GM18502 (cell line): ENCODE results near the gene CLEC3B.

Experiments
- ATAC-seq: cut with Tn5 transposase; IDR thresholded peaks from one replicate; pipeline ENCODE4 v1.9.1; 2021; ENCODE audit warnings: mild to moderate bottlenecking; ENCODE audit not compliant: unreplicated experiment, poor library complexity

The CLEC3B gene

DNA sequence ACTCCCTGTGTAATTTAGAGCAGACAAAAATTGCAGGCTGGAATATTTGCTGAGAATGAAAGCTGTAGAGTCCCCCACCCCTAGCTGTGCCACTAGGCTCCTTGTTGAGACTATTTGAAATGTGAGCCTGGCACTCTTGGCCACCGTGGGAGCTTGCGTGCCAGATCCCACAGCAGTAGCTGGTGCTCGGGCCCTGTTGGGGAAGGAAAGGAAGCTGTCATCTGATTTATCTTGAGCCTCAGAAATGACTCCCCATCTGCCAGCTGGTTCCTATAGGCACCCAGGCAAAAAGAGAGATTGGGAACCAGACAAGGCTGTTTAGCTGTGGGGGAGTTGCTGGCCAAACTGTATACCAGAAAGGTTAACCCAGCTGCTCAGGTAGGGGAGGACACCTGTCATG is 23.4 kb upstream of the CLEC3B start:
- ATAC-seq, result no peak

DNA sequence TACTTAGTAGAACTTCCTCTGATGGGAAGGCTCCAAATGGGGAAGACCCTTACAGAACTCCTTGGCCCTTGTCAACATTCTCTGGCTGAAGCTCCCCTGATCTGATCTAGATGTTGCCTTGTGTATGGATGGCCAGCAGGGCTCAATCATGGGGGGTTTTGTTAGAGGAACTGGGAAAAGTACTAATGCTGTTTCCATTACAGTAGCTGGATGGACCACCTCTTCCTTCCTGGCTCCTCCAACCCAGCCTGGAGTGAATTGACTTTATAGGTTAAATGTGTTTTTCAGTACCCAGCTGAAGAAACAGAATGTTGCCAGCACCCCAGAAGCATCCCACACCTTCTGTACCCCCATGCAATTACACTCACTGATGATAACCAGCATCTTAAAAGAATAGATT is 22.7 kb upstream of the CLEC3B start:
- no peak for ATAC-seq

DNA sequence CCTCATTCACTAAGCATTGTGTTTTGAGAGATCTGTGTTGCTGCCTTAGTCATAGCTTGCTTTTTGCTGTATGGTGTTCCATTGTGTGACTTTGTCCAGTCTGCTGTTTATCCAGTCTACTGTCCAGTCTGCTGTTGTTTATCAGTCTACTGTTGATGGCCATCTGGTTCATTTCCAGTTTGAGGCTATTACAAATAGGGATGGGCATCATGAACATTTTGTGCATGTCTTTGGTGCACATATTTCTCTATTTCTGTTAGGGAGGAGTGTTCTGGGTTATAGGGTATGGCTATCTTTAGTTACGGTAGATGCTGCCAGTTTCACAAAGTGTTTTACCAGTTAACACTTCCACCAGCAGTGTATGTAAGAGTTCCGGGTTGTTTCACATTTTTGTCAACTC is 22.2 kb upstream of the CLEC3B start:
- no peak for ATAC-seq

DNA sequence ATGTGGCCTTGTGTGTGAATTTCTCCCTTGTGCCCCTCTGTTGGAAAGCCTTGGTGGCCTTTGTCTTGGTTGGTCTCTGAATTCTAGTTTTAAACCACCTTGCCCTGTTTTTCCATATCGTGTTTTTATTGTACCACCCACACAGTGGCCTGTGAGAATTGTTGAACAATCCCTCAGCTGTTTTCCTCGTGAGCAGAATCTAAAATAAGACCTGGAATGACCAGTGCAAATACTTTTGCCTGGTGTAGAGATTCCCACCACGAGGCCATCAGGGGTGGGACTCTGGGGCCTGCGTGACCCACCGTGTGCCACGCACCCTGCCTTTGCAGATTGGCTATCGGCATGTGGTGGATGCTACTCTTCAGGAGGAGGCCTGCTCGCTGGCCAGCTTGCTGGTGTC is 19.0 kb upstream of the CLEC3B start:
- no peak for ATAC-seq

DNA sequence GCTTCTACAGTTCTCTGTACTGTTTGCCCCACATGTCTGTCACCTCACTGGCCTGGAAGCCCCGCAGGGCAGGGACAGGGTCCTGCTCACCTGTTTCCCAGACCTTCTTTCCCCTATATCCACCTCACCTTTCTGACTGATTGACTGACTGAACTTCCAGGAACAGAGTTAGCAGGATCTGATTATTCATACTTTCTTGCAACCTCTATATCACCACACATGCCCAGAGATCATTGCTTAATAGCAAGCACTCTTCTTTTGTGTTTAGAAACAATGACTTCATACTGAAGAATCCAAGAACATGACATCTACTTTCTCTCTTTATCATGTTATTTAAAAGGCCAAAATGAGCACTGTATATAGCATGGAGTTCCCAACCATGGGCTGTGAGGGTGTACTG is 18.0 kb upstream of the CLEC3B start:
- ATAC-seq, result no peak

DNA sequence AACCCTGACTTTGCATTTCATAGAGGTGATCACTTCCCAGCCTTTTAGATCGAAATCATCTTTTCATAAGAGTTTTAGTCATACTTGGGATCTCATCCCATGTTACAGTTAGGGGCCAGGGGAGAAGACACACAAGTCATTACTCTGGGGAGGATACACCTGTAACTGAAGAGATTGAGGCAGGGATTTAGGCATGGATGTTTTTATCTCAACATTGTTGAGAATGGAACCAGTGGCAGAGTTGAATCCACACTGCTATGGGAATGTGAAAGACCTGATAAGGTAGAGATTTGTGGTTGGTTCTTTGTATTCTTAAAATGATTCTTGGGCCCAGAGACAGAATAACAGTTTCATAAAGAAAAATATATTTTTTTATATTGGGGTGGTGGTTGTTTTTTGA is 16.2 kb upstream of the CLEC3B start:
- no peak for ATAC-seq

DNA sequence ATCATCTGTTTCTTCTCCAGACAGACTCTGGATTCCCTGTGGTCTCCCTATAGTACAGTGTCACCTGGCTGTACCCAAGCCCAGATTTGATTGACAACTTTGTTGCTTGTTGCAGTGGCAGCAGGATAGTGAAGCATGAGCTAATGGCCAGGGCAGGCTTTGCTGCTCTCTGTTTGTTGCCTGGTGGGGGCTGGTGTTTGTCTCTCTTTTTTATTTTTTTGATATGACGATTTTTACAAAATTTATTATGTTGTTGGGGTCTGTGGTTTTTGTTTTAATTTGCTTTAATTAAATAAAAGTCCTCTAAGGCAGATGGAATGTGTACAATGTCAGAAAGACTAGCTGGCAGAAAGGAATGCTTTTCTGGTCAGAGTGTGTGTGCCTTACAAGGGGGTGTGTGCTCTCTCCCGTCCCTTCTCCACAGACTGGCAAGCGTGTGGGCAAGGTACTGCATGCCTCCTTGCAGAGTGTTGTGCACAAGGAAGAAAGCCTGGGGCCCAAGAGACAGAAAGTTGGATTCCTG is 15.2 kb upstream of the CLEC3B start:
- ATAC-seq, result no peak

DNA sequence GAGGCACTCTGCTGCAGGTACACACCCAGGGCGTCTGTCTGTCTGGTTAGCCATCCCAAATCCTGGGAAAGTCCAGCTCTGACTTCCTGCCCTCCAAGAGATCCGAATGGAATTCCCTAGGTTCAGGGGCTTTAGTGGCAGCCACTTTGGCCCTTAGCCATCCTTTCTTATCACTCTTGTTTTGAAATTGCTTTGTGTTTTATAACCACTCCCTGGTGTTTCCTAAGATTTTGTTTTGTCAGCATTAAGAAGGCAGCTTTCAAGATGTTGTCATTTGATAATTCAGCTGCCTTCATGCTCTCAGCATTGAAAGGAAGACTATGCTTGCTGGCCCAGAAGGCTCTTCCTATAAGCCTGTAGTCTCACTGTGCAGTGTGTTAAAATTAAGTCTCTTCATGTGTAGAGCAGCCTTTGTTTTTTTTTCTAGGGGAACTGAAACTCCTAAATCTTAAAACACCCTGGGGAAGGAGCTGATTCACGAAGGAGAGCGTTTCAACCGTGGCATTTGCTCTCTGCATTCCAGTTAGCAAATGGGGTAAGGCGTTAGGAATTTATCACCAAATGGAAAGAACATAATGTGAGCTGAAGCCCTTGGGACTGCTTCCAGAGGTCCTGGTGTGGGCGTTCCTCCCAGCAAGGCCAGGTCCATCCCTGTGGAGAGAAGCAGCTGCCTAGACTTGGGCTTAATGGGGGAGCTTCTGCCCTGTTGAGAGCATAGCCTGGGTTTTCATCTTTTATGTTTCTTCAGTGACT is 14.2 kb upstream of the CLEC3B start:
- ATAC-seq, result no peak

DNA sequence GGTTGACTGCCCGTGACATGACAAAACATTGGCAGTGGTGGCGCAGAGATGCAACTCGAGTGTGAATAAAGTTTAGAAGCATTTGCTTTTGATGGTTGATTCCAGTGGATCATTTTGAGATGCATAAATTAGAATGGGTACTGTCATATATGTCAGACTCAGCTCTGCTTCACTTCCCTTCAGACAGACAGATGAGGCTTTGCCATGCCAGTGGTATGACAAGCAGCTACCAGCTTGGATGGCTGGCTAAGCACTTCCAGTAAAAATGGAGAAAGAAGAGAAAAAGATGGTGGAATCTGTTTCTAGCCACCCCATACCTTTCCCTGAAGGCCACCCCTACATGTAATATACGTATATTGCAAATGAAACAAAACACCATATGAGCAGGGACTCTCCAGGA is 13.5 kb upstream of the CLEC3B start:
- no peak for ATAC-seq

DNA sequence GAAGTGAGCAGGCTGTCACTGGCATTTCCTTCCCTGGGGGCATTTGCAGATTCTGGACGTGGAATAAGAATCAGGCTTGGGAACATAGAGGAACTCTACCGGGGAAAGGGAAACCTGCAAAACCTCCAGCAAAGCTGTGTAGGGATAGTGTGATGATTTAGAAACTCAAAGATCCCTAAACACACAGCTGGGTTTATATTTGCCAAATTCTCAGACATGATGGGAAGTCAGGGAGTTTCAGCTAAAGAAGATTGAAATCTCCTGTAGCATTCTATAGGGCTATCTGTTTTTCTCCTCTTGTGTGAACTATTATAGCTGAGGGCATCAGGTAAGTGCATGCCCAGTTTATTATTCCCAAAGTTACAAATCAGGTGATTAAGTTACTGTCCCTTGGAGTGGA is 9.2 kb upstream of the CLEC3B start:
- no peak for ATAC-seq

DNA sequence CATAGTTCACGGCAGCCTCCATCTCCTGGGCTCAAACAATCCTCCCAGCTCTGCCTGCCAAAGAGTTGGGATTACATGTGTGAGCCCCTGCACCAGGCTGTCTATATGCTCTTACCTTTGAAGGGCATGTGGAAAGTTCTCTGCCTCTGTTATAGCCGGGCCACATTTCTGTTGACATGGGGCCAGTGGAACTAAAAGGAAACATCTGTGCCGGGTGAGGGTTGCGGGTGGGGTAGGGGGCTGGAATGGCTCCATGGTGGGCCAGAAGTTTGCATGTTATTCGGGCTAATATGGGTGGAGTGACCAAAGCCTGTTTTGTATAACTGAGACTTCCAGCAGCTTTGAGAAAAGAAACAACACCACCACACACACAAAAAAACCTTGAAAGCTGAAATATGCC is 8.3 kb upstream of the CLEC3B start:
- no peak for ATAC-seq

DNA sequence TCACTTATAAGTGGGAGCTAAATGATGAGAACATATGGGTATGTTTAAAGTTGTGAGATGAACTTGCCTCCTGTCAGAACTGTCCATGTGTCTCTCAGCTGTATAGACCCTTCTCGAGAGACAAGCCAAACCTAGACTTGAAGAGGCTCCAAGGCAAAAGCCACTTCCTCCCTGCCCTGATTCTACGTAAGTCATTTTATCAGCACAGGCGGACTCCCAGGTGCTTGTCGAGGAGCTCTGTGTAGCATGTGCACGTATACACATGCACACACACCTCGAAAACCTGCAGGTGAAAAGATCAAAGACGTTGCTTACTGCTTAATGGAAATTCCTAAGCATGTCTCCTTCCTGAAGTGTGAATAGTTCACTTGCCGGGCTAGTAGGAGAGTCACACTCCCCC is 5.6 kb upstream of the CLEC3B start:
- no peak for ATAC-seq

DNA sequence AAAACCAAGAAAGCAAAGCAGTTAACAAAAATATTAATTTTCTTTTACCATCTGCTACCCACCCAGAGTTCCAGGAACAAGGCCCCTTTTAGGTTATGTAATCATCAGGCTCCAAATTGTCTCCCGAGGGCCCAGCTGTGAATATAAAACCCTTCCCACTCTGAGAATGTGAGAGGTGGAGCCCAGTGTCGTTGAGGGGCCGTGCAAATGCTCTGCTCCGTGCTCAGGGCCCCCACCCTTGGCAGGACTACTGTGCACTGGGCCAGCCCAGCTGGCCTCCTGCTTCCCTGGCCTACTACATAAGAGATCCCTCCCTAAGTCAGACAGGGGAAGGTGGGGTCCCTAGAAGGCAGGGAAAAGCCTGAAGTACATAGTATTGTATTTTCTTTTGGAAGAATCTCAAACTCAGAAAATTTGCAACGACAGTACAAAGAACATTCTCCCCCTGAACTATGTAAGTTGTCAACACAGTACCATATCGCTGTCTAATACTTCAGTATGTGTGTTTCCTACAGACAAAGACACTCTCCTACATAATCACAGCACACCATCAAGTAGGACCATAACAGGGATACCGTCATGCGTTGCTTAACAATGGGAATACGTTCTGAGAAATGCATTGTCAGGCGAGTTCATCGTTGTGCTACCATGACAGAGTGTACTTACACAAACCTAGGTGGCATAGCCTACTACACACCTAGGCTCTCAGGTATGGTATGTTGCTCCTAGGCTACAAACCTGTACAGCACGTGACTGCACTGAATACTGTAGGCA is 4.4 kb upstream of the CLEC3B start:
- ATAC-seq, result no peak

DNA sequence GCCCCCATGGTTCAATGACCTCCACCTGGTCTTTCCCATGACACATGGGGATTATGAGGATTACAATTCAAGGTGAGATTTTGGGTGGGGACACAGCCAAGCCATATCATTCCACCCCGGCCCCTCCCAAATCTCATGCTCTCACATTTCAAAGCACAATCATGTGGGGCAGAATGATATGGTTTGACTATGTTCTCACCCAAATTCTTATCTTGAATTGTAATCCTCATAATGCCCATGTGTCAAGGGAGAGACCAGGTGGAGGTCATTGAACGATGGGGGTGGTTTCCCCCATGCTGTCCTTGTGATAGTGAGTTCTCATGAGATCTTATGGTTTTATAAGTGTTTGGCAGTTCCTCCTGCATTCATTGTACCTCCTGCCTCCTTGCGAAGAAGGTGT is 2.4 kb upstream of the CLEC3B start:
- ATAC-seq, result no peak

DNA sequence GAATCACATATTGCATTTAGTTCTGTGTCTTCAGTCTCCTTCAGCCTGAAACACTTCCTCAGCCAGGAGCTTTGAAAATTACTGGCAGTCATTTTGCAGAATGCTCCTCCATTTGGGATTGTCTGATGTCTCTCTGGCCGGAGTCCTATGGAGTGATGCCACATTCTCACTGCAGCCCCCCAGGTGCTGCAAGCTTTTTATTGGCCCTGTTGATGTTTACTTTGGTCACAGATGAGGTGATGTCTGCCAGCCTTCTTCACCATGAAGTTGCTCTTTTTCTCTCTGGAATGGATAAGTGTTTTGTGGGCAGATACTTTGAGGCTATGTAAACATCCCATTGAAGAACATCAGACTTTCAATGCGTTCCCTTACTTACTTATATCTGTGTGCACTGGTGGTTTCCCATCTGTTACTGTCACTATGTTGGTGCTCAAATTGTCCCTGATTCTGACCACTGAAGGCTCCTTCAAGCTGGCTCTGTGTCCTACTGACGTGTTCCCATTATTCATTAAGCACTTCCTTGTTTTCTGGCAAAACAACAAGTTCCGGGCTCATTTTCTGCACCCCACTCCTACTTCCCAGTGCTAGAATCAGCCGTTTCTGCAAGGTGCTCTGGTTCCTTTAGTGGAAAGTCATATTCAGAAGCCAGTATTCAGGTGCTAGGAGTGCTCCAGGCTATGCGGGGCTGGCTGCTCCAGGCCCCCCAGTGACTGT is 1.4 kb upstream of the CLEC3B start:
- no peak for ATAC-seq

DNA sequence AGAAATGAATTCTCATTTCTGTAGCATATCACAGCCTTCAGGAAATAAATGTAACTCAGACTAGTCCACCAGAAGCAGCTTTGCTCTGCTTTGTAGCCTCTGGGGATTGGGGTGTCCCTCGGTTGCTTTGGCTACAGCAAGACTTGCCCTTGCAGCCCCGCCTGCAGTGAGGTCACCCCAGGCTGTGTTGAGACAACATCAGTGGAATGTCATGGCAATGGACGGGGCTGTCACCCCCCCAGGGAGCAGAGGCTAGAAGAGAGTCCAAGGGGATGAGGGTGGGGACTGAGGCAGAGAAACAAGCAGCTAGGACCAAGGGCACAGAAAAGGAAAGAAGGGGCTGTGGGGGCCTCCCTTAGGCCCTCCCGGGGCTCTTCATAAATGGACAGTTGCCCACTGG is 854 bp downstream of the CLEC3B start:
- no peak for ATAC-seq

DNA sequence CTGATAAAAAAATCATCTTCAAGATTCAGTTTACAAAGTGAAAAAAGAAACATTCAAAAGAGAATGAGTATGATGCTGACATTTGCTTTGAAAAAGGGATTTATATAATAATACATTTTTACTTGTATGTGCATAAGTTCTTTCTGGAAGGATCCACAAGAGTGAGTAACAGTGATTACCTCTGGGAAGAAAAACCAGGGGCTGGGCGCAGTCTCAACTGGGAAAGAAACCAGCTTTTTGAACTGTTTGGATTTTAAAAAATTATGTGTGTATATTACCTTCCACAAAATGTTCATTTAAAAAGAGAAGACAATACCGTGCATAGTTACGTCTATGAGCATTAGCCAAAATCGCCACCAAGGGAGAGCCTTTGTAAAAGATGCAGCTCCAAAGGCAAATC is 1.3 kb downstream of the CLEC3B start:
- ATAC-seq, result no peak

DNA sequence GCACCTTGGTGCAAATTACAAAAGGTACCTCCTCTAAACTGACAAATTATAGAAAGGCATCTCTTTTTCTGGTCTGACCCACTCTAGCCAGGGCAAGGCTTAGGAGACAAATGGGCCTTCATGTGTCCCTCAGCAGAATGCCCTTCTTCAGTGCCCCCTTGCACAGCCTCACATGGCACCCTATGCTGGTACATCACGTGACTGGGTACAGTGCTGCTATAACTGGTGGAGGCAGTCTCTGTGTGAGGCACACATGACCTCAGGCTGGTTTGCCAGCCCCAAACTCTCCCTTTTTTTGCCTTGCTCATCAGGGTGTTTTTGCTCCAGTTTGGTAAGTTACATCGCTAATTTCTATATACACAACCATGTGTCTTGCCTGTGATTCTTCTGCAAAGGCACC is 3.1 kb downstream of the CLEC3B start:
- no peak for ATAC-seq

DNA sequence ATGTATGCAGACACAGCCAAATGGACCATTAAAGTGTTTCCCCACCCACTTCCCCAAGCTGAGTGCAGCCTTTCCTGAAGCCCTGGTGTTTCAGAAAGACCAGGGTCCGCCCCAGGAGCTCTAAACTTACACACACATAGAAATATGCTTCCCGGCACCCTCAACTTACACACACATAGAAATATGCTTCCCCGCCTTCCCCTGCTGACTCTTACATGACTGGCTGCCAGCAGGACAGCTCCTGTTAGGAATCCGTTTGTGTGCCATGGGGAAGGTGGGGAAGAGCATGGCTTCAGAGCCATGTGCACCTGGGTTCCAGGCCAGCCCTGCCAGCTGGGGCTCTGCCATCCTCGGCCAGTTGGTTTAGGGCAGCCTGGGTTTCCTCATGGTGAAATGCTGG is 3.6 kb downstream of the CLEC3B start:
- no peak for ATAC-seq

DNA sequence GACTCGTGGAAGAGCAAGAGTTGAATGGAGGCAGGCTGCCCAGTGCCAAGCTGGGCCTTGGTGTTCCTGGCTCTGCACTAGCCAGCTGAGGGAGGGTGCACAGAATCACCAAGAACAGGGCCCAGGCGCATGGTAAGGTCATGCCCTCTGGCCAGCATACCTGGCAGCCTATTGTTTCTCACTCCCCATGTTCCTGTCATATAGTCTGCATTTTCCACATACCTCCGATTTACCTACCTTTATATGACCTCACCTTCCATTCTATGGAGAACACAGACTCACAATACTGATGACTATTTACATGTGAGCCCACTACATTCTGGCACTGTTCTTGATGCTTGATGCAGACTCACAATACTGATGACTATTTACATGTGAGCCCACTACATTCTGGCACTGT is 5.4 kb downstream of the CLEC3B start:
- no peak for ATAC-seq

DNA sequence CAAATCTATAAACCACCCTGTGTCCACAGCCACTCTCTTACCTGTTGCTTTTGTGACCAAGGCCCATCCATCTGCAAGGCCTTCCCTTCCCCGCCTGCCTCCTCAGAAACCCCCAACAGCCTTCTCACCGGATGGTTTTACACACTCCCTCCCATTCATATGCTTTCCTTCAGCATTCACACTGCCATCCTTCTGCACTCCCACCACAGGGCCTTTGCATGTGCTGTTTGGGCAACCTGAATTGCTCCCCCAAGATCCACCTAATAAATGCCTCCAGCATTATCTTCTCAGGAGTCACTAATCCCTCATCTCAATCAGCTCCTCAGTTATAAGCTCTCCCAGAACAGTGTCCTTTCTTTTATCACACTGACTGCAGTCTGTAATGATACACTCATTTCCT is 6.0 kb downstream of the CLEC3B start:
- no peak for ATAC-seq
